ENCODE data around the gene FOXN4.

DNA sequence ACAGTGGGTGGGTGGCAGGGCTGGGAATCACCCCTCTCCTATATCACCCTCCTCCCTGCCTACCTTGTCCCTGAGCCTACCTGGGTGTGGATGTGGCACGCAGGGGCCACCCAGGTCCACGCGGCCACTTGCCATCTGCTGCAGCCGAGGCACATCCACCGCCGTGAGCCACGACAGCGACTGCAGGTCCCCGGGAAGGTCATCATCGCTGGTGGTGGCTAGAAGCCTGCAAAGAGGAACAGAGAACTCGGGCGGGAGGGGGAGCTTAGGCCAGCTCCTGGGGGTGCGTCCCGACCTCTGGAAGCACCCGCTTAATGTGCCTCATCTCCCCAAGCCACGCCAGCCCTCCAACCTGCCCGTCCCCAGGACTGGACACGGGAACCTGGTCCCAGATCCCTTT is 19.0 kb downstream of the FOXN4 start:
- TF ChIP-seq POLR2AphosphoS5 (IDR thresholded peaks at IDR 0.05): no peak
- TF ChIP-seq, protein P1, sequence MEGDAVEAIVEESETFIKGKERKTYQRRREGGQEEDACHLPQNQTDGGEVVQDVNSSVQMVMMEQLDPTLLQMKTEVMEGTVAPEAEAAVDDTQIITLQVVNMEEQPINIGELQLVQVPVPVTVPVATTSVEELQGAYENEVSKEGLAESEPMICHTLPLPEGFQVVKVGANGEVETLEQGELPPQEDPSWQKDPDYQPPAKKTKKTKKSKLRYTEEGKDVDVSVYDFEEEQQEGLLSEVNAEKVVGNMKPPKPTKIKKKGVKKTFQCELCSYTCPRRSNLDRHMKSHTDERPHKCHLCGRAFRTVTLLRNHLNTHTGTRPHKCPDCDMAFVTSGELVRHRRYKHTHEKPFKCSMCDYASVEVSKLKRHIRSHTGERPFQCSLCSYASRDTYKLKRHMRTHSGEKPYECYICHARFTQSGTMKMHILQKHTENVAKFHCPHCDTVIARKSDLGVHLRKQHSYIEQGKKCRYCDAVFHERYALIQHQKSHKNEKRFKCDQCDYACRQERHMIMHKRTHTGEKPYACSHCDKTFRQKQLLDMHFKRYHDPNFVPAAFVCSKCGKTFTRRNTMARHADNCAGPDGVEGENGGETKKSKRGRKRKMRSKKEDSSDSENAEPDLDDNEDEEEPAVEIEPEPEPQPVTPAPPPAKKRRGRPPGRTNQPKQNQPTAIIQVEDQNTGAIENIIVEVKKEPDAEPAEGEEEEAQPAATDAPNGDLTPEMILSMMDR (IDR thresholded peaks at IDR 0.05): no peak
